Activated CD8-positive, alpha-beta memory T cell treated with anti-CD3 and anti-CD28 coated beads, Interleukin-2, amount 50 U/mL, for 48 hours (primary cell): ENCODE results near the gene STOX2.

Experiments used
- DNase-seq: peaks from one replicate; pipeline ENCODE4 v3.0.0-alpha.2; 2020

STOX2 gene

GRCh38 chr4:183986971-183987946 lies 82.2 kb downstream of the STOX2 start:
- DNase-seq = no peak

GRCh38 chr4:183987987-183988392 lies 82.9 kb downstream of the STOX2 start:
- DNase-seq = no peak

GRCh38 chr4:183988874-183989273 lies 83.8 kb downstream of the STOX2 start:
- no peak for DNase-seq

GRCh38 chr4:183989461-183989860 lies 84.4 kb downstream of the STOX2 start:
- DNase-seq = no peak

- DNase-seq = no peak
Observed at GRCh38 chr4:183989931-183990330, 84.8 kb downstream of the STOX2 start.

GRCh38 chr4:183993676-183994075 lies 88.6 kb downstream of the STOX2 start:
- DNase-seq = no peak

GRCh38 chr4:183995570-183995969 lies 90.5 kb downstream of the STOX2 start:
- no peak for DNase-seq

- DNase-seq = no peak
Observed at GRCh38 chr4:183996868-183997267, 91.8 kb downstream of the STOX2 start.

- DNase-seq = no peak
Observed at GRCh38 chr4:183999435-183999834, 94.3 kb downstream of the STOX2 start.

GRCh38 chr4:184000457-184001396 lies 95.6 kb downstream of the STOX2 start:
- DNase-seq = no peak

- DNase-seq = no peak
Observed at GRCh38 chr4:184003433-184003832, 98.3 kb downstream of the STOX2 start.

- DNase-seq = no peak
Observed at GRCh38 chr4:184007891-184008290, 102.8 kb downstream of the STOX2 start.

- DNase-seq = no peak
Observed at GRCh38 chr4:184010696-184011095, 105.6 kb downstream of the STOX2 start.

- DNase-seq = no peak
Observed at GRCh38 chr4:184011826-184012380, 106.8 kb downstream of the STOX2 start.

GRCh38 chr4:184012937-184013336 lies 107.8 kb downstream of the STOX2 start:
- no peak for DNase-seq

- no peak for DNase-seq
Observed at GRCh38 chr4:184014301-184014700, 109.2 kb downstream of the STOX2 start.

GRCh38 chr4:184016759-184017668 lies 111.9 kb downstream of the STOX2 start:
- DNase-seq = no peak

GRCh38 chr4:184019076-184019475 lies 114.0 kb downstream of the STOX2 start:
- DNase-seq = no peak

- DNase-seq = no peak
Observed at GRCh38 chr4:184019667-184020623, 114.8 kb downstream of the STOX2 start.

- DNase-seq = no peak
Observed at GRCh38 chr4:184021389-184021788, 116.3 kb downstream of the STOX2 start.
